K562 (cell line): Measurements from ENCODE around the gene BAHD1. TPM values are rescaled to one million over a fixed set of nuclear protein-coding genes. Genes with fewer than 3 reads are reported as not detected.

Source experiments
- BRF1 ChIP-seq: IDR thresholded peaks from 3 replicates; pipeline ENCODE4 v1.6.1; 2011; ENCODE audit warnings: borderline replicate concordance, mild to moderate bottlenecking; ENCODE audit not compliant: insufficient read length; ENCODE audit errors: extremely low read depth
- C11orf30 ChIP-seq: fragments of 450-650 bp; IDR thresholded peaks from 2 replicates; pipeline ENCODE4 v1.6.1; 2016; ENCODE audit warnings: low read depth, mild to moderate bottlenecking
- CHD1 ChIP-seq: fragments of 200-600 bp; sonication (generic); IDR thresholded peaks from one replicate; pipeline ENCODE4 v1.6.1; 2012; ENCODE audit warnings: mild to moderate bottlenecking, moderate library complexity, low read length, inconsistent platforms
- HEY1 ChIP-seq: fragments of 250-450 bp; sonication (Bioruptor Pico); IDR thresholded peaks from 2 replicates; pipeline ENCODE4 v1.5.0; 2020; ENCODE audit warnings: mild to moderate bottlenecking, moderate library complexity, borderline replicate concordance
- MBD1 ChIP-seq: fragments of 250-450 bp; sonication (Bioruptor Pico); IDR thresholded peaks from 2 replicates; pipeline ENCODE4 v1.8.0; 2022; ENCODE audit warnings: inconsistent platforms
- NCOA4 ChIP-seq: fragments of 450-650 bp; IDR thresholded peaks from 2 replicates; pipeline ENCODE4 v1.6.1; 2018; ENCODE audit warnings: mild to moderate bottlenecking; ENCODE audit not compliant: partially characterized antibody
- NONO ChIP-seq, 2 experiments: fragments of 200-400 bp in 1 of 2; fragments of 450-650 bp in 1 of 2; formaldehyde crosslinking in 1 of 2; IDR thresholded peaks; 2 replicates each; pipeline ENCODE4 v1.6.1; 2017; ENCODE audit warnings: low read depth in 2 of 2, mild to moderate bottlenecking in 2 of 2, moderate library complexity in 2 of 2, low read length in 1 of 2
- RREB1 ChIP-seq: fragments of 250-450 bp; sonication (Bioruptor Pico); IDR thresholded peaks from 2 replicates; pipeline ENCODE4 v1.4.0; 2020
- TOE1 ChIP-seq, 2 experiments: fragments of 450-650 bp in 1 of 2; sonication (generic) in 1 of 2; formaldehyde crosslinking in 1 of 2; IDR thresholded peaks; 2 replicates each; pipeline versions ENCODE4 v1.7.1 to v1.8.0; 2016 to 2022; ENCODE audit warnings: borderline replicate concordance in 2 of 2, mild to moderate bottlenecking in 2 of 2, antibody characterized with exemption in 1 of 2, inconsistent platforms in 1 of 2, low read depth in 1 of 2, missing genetic modification reagents in 1 of 2, moderate library complexity in 1 of 2
- TSHZ1 ChIP-seq: fragments of 250-450 bp; sonication (Bioruptor Pico); IDR thresholded peaks from 2 replicates; pipeline ENCODE4 v1.4.0; 2020; ENCODE audit warnings: mild to moderate bottlenecking, moderate library complexity
- ZNF212 ChIP-seq: fragments of 450-650 bp; formaldehyde crosslinking; IDR thresholded peaks from 2 replicates; pipeline ENCODE4 v1.4.0; 2020; ENCODE audit warnings: mild to moderate bottlenecking
- ZNF561 ChIP-seq: fragments of 450-650 bp; formaldehyde crosslinking; conservative IDR thresholded peaks from 2 replicates; pipeline ENCODE4 v1.4.0; 2020; ENCODE audit warnings: mild to moderate bottlenecking, moderate library complexity
- polyA plus RNA-seq, 8 experiments: library from polyadenylated mRNA; depleted of rRNA in 4 of 8; stranded (reverse) in 5 of 8; unstranded in 3 of 8; fragments of >200 nt; fragmentation: Nextera tagmentation in 2 of 8; fragmentation: Illumina TruSeq in 1 of 8; extraction: Ambion mirVana in 2 of 8; extraction: Trizol in 1 of 8; gene quantifications; 2 replicates each; pipeline versions ENCODE4 v1.2.1 to v1.2.3, GENCODE V29; 2011 to 2014; ENCODE audit warnings: inconsistent platforms in 1 of 8, missing spikeins in 1 of 8
- total RNA-seq, 7 experiments: library from RNA; depleted of rRNA in 6 of 7; stranded (reverse); fragments of >200 nt in 6 of 7; fragmentation: Illumina TruSeq in 2 of 7; extraction: Trizol in 2 of 7; gene quantifications; 2 replicates each; pipeline versions ENCODE4 v1.2.1 to v1.2.3, GENCODE V29; 2011 to 2021; ENCODE audit warnings: low replicate concordance in 1 of 7
- TF ChIP-seq, protein P1 (sequence below): fragments of 200-800 bp; sonication (Bioruptor generic); IDR thresholded peaks from 2 replicates; pipeline ENCODE4 v1.6.1; 2017; ENCODE audit warnings: missing genetic modification characterization, missing compliant biosample characterization

Gene BAHD1
- total and polyA plus RNA-seq, 9 of the 15 experiments (the other 6 are each of a cell fraction or from before 2014, with no cell fraction given): 0.55 to 38.5 (median 11.5) TPM

- TF ChIP-seq TOE1 (IDR thresholded peaks at IDR 0.05; ENCODE audit: borderline replicate concordance): no peak
- TF ChIP-seq TOE1 (CRISPR knock-in tag; IDR thresholded peaks at IDR 0.05; ENCODE audit: borderline replicate concordance, low read depth): no peak
- TF ChIP-seq ZNF561 (CRISPR knock-in tag): no peak
- TF ChIP-seq HEY1: no peak
- peak; percentile 67 for TF ChIP-seq CHD1
- no peak; a peak in 1 of 4 replicates for TF ChIP-seq NONO (IDR thresholded peaks at IDR 0.05; ENCODE audit: low read depth in 2 of 2, low read length in 1 of 2)
- no peak for TF ChIP-seq RREB1 (CRISPR knock-in tag)
- TF ChIP-seq BRF1: no peak
- no peak for TF ChIP-seq TSHZ1
- no peak for TF ChIP-seq NCOA4
- no peak for TF ChIP-seq MBD1 (CRISPR knock-in tag)
- TF ChIP-seq, protein P1, sequence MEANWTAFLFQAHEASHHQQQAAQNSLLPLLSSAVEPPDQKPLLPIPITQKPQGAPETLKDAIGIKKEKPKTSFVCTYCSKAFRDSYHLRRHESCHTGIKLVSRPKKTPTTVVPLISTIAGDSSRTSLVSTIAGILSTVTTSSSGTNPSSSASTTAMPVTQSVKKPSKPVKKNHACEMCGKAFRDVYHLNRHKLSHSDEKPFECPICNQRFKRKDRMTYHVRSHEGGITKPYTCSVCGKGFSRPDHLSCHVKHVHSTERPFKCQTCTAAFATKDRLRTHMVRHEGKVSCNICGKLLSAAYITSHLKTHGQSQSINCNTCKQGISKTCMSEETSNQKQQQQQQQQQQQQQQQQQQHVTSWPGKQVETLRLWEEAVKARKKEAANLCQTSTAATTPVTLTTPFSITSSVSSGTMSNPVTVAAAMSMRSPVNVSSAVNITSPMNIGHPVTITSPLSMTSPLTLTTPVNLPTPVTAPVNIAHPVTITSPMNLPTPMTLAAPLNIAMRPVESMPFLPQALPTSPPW: peak; percentile 71; the same call in 1 of the 2 replicates
- no peak for TF ChIP-seq C11orf30
- TF ChIP-seq ZNF212 (CRISPR knock-in tag): no peak
Observed at GRCh38 chr15:40471105-40471807, 30.5 kb downstream of the BAHD1 start (continued).
